ENCODE results near the gene TK2.

The TK2 gene

DNA sequence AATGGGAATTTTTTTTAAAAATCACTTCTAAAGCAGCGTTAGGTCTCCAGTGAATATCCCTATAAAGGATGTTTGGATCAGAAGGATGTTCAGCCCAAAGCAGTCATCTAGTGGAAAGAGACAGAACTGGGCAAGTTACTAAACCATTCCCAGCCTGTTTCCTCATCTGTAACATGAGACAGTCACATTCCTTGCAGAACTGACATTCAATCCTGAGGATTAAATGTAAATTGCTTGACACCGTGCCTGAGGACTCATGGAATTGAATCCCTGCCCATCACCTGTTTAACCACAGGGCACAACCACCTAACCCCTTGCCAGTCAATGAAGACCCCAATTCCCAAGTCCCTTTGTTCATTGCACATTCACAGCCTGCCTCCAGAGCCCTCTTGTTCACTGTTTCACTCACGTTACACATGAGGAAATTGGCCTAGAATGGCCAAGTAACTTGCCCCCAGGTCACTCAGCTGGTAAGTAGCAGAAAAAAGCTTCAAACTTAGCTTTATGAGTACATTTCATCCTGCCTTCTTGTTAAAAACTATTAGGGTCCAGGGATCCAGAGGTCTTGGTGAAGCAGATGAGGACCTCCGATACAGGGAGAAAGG, 30.8 kb upstream of the TK2 start:
- DNase-seq (ENCODE audit: low read depth), result peak; percentile 73
- H3K4me3 ChIP-seq (ENCODE audit: low read length), result no peak overlapping the region
- TF ChIP-seq, protein P1, sequence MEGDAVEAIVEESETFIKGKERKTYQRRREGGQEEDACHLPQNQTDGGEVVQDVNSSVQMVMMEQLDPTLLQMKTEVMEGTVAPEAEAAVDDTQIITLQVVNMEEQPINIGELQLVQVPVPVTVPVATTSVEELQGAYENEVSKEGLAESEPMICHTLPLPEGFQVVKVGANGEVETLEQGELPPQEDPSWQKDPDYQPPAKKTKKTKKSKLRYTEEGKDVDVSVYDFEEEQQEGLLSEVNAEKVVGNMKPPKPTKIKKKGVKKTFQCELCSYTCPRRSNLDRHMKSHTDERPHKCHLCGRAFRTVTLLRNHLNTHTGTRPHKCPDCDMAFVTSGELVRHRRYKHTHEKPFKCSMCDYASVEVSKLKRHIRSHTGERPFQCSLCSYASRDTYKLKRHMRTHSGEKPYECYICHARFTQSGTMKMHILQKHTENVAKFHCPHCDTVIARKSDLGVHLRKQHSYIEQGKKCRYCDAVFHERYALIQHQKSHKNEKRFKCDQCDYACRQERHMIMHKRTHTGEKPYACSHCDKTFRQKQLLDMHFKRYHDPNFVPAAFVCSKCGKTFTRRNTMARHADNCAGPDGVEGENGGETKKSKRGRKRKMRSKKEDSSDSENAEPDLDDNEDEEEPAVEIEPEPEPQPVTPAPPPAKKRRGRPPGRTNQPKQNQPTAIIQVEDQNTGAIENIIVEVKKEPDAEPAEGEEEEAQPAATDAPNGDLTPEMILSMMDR (conservative IDR thresholded peaks at IDR 0.05; ENCODE audit: low read length), result peak; percentile 52

DNA sequence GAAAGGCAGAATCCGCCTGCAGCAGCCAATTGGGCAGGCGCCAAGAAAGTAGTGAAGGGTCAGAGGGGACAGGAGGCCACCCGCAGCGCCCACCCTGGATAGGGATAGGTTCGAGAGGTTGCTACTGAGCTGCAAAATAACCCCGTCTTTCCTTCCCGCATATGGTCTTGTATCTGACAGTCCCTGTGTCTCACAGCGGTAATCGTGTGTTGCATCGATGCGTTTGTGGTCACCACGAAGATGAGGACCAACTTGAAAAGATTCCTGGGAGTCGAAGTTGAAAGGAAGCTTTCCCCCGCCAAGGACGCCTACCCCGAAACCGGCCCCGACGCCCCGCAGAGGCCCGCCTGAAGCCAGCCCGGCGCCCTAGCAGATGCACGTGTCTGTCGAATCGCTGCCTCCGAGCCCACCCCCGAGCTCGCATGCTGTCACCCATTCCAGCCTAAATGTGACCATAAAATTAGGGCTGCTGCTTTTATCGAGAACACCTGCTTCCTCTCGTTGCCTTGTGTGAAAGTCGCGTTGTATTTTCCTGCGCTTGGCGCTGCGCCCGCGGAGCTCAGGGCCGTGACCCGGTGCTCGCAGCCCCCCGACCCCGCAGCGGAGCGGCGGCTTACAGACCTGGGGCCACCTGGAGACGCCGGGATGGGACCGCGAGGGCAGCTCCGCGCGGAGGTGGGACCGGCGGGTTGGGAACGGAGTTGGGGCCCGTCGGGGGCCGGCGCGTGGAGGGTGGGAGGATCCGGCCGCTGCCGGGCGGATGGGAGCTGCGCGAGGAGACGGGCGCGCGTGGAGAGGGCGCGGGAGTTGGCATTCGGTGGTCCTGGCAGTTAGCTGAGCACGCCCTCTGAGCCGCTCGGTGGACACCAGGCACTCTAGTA, 29.0 kb upstream of the TK2 start, which contains the start of gene CMTM2:
CMTM2 (plus strand) TSS at position 813 of the 881 bp plus-strand sequence. CDS start 145 bp downstream, outside the sequence.
- TF ChIP-seq, protein P1 (conservative IDR thresholded peaks at IDR 0.05; ENCODE audit: low read length), result no peak
- no peak within 1 kb of the TSS for H3K4me3 ChIP-seq (ENCODE audit: low read length)
- DNase-seq (ENCODE audit: low read depth), result peak; percentile 10

DNA sequence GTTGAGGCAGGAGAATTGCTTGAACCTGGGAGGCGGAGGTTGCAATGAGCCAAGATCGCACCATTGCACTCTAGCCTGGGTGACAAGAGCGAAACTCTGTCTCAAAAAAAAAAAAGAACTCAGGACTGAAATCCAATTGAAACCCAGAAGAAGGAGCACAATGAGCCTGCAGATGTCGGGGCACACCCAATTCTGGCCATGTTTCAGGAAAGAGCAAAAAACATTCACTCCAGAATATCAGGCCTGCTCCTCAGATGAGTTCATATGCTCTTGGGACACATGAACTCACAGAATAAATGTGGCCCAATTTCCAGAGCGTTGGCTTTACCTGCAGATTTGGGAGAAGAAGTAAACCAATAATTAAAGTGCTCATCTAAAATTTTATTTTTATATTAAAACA, 26.4 kb upstream of the TK2 start:
- H3K4me3 ChIP-seq (ENCODE audit: low read length), result no peak overlapping the region
- DNase-seq (ENCODE audit: low read depth), result peak; percentile 20
- TF ChIP-seq, protein P1 (conservative IDR thresholded peaks at IDR 0.05; ENCODE audit: low read length), result no peak

DNA sequence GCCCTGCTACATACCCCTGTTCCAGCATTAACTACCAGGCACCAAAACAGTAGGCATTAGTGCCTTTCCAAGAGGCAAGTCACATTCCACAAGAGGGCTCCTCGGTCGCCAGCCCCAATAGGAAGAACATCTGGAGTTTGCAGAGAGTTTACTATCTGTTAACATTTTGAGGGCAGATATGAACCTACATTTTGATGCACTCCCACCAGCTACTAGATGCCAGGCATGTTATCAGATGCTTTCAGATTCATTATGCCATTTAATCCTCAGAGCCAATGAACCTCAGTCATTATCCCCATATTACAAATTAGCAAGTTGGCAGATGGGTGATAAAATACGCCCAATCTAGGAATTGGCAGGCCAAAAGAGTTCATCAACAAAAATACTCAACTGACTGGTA, 25.1 kb upstream of the TK2 start:
- TF ChIP-seq, protein P1 (conservative IDR thresholded peaks at IDR 0.05; ENCODE audit: low read length), result no peak
- no peak for DNase-seq (ENCODE audit: low read depth)
- no peak overlapping the region for H3K4me3 ChIP-seq (ENCODE audit: low read length)

DNA sequence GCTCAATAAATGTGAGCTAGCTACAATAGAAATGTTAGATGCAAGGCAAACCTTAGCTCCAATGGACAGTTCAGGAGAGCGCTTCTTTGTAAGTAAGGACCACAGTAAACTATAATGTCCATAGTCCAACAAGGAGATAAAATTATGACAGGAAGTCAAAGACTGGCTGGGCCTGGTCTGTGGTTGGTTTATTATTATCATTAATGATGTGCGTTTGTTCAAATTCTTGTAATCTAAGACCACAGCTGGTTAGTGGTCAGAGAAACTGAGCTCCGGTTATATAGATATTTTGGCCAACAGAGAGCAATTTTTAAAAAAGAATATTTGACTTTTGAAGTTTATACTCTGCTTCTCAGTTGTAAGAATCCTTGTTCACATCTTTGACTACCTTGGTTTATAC, 24.6 kb upstream of the TK2 start:
- DNase-seq (ENCODE audit: low read depth), result no peak
- no peak overlapping the region for H3K4me3 ChIP-seq (ENCODE audit: low read length)
- TF ChIP-seq, protein P1 (conservative IDR thresholded peaks at IDR 0.05; ENCODE audit: low read length), result no peak

DNA sequence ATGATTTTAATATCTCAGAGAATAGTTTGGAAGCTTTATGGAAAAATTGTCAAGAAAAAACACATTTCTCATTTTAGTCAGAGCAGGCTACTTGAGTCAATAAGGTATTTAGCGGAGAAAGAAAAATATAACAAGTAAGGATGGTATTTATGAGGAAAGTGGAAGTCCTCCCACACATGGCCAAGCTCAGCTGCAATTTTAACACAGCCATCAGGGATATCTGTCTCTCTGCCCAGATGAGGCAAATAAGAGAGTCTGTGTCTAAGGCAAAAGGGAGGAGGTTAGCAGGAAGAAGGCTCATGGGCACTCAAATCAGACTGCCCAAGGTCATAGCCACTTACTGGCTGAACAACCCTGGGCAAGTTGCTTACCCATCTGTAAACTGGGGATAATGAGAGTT, 24.2 kb upstream of the TK2 start:
- H3K4me3 ChIP-seq (ENCODE audit: low read length), result no peak overlapping the region
- no peak for DNase-seq (ENCODE audit: low read depth)
- TF ChIP-seq, protein P1 (conservative IDR thresholded peaks at IDR 0.05; ENCODE audit: low read length), result no peak

DNA sequence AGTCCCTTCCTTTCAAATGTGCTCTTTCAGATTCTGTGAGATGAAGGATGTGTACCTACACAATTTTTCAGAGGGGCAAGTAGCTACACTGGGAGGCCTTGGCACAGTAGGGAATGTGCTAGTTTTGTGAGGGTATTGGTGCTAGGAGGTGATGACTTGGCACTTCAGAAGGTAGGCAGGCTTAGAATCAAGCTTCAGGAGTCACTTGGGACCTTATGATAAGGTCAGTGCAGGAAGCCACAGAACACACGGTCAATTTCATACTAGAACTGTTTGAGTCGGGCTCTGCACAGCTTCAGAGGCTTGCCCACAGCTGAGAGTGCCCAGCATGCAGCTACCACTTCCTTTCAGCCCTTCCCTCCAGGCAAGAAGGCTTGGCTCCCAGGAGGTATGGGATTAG, 22.4 kb upstream of the TK2 start:
- H3K4me3 ChIP-seq (ENCODE audit: low read length), result no peak overlapping the region
- TF ChIP-seq, protein P1 (conservative IDR thresholded peaks at IDR 0.05; ENCODE audit: low read length), result no peak
- no peak for DNase-seq (ENCODE audit: low read depth)

Data from AG10803 (cell line).